Body of pancreas (tissue), 4 donors: Measurements from ENCODE around the gene ZNF586. TPM values are rescaled to one million over a fixed set of nuclear protein-coding genes. Genes with fewer than 3 reads are reported as not detected.

ENCODE experiments used
- ATAC-seq: fragments of 150-250 bp; one replicate; pipeline ENCODE4 v1.9.1; 2016
- DNase-seq, 4 donors: peaks; one replicate each; pipeline ENCODE4 v3.0.0-alpha.2; 2019
- H3K27ac ChIP-seq, 4 donors: fragments of 200-600 bp; sonication (generic); 1 replicate in 3 of 4; 2 replicates in 1 of 4; pipeline versions ENCODE4 v1.5.1 to v1.6.1; 2016 to 2019; ENCODE audit warnings: mild to moderate bottlenecking in 1 of 4, mixed read lengths in 1 of 4, moderate library complexity in 1 of 4
- H3K27me3 ChIP-seq, 2 donors: fragments of 200-600 bp; sonication (generic); one replicate each; pipeline ENCODE4 v1.6.0; 2016; ENCODE audit warnings: mild to moderate bottlenecking in 1 of 2
- H3K36me3 ChIP-seq, 2 donors: fragments of 200-600 bp; sonication (generic); replicated peaks in 1 of 2; 2 replicates each; pipeline ENCODE4 v1.5.1; 2016; ENCODE audit warnings: low read depth in 2 of 2; ENCODE audit not compliant: insufficient read depth in 1 of 2
- H3K4me1 ChIP-seq: fragments of 200-600 bp; sonication (generic); one replicate; pipeline ENCODE4 v1.6.0; 2016
- H3K4me3 ChIP-seq, 2 donors: fragments of 200-600 bp; sonication (generic); 1 replicate in 1 of 2; 2 replicates in 1 of 2; pipeline ENCODE4 v1.5.1; 2016 to 2019
- H3K9me3 ChIP-seq, 3 donors: fragments of 200-600 bp; sonication (generic); 1 replicate in 2 of 3; 2 replicates in 1 of 3; pipeline ENCODE4 v1.5.1; 2016
- CTCF ChIP-seq, 7 experiments: fragments of 450-650 bp in 4 of 7; fragments of 200-600 bp in 3 of 7; sonication (generic) in 3 of 7; IDR thresholded peaks; one replicate each; pipeline ENCODE4 v1.5.1; 2016 to 2019; ENCODE audit warnings: antibody characterized with exemption in 7 of 7
- POLR2A ChIP-seq, 3 donors: fragments of 450-650 bp; IDR thresholded peaks; one replicate each; pipeline ENCODE4 v1.6.1; 2016; ENCODE audit warnings: antibody characterized with exemption in 3 of 3, mild to moderate bottlenecking in 2 of 3
- WGBS, 2 donors: methylation state at CpG; one replicate each; pipeline ENCODE4 v1.1.5; 2017; 5-methylcytosine and 5-hydroxymethylcytosine counted together
- intact Hi-C: fragments of 100-400 bp; cut with DNase I; formaldehyde crosslinking; loops from one replicate; pipeline ENCODE4 v1.15.1; 2023
- total RNA-seq, 2 donors: library from RNA; depleted of rRNA; stranded (reverse); fragments of >200 nt; gene quantifications; one replicate each; pipeline ENCODE4 v1.1.0, GENCODE V29; 2016

The ZNF586 gene
- total RNA-seq, 2 donors from 2014 or later = 4.2 to 33.6 TPM

DNA sequence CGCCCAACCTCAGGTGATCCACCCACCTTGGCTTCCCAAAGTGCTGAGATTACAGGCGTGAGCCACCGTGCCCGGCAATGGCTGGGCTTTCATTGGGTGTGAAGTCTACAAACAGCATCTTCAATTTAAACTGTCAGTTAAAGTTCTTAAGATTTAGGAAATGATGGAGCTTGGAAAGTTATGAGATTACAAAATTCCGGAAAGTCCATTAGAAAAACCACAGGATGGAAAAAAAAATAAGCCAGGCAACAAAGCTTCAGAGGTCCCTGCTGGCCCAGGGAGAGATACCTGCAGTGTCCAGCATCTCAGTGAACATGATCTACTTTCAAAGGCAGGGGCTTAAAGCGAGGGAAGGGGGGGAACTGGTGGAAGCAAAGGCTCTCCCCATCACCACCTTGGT is 56.0 kb downstream of the ZNF586 start:
- H3K27ac ChIP-seq = no peak overlapping the region
- H3K9me3 ChIP-seq = no peaks in the 10 kb centered on the region
- no peak for TF ChIP-seq POLR2A (IDR thresholded peaks at IDR 0.05)
- TF ChIP-seq CTCF (IDR thresholded peaks at IDR 0.05) = no peak
- H3K4me3 ChIP-seq = no peak overlapping the region
- H3K4me1 ChIP-seq = peaks cover 52% of the 10 kb centered on the region
- no peaks in the 10 kb centered on the region for H3K27me3 ChIP-seq
- DNase-seq = no peak
- H3K36me3 ChIP-seq = no peaks in the 10 kb centered on the region
- intact Hi-C loops = no loop called here
- 91 to 96% methylated on average over 6 of the region's 6 CpGs for WGBS, 2 donors
- ATAC-seq = no peak

DNA sequence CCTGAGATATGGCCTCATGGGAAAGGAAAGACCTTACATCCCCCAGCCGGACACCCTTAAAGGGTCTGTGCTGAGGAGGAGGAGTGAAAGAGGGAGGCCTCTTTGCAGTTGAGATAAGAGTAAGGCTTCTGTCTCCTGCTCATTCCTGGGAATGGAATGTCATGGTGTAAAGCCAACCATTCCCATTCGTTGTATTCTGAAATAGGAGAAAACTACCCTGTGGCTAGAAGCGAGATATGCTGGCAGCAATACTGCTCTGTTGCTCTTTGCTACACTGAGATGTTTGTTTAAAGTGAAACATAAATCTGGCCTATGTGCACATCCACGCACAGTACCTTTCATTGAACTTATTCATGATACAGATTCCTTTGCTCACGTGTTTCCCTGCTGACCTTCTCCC is 59.8 kb downstream of the ZNF586 start:
- 42 to 53% methylated on average over 5 of the region's 5 CpGs for WGBS, 2 donors
- H3K27me3 ChIP-seq = no peaks in the 10 kb centered on the region
- H3K27ac ChIP-seq = peak overlapping the region in 1 of 4 donors; percentile 47
- no peaks in the 10 kb centered on the region for H3K36me3 ChIP-seq
- no peaks in the 10 kb centered on the region for H3K9me3 ChIP-seq
- DNase-seq (no peak), ATAC-seq (no peak)
- peaks cover 26% of the 10 kb centered on the region for H3K4me1 ChIP-seq
- intact Hi-C loops = no loop called here
- TF ChIP-seq POLR2A (IDR thresholded peaks at IDR 0.05) (no peak), CTCF (IDR thresholded peaks at IDR 0.05) (no peak)
- no peak overlapping the region for H3K4me3 ChIP-seq

- intact Hi-C loops = no loop called here
- Histone ChIP-seq H3K36me3 (no peaks in the 10 kb centered on the region), H3K27me3 (no peaks in the 10 kb centered on the region), H3K4me1 (peaks cover 20% of the 10 kb centered on the region), H3K27ac (peak within 1 kb of the TSS in 3 of 4 donors; percentile 39 to 50 (median 47)), H3K4me3 (no peak within 1 kb of the TSS), H3K9me3 (no peaks in the 10 kb centered on the region)
- ATAC-seq (peak; percentile 86), DNase-seq (peak; percentile 58 to 64 (median 58))
- TF ChIP-seq CTCF (IDR thresholded peaks at IDR 0.05) (peak in 4 of 7 experiments; percentile 13 to 35 (median 24)), POLR2A (IDR thresholded peaks at IDR 0.05) (peak in 2 of 3 donors; percentile 13 to 33)
- WGBS, 2 donors = 42 to 51% methylated on average over 20 to 22 of the region's 22 CpGs
Observed at GRCh38 chr19:57830071-57830602, 60.7 kb downstream of the ZNF586 start, which contains the start of gene ZNF587B. ZNF587B (plus strand) TSS chr19:57830299; CDS start chr19:57830529, 230 bp downstream.

Other genes with a start within 250 kb of the ZNF586 start
- gene ZNF549, start 242.3 kb upstream of the ZNF586 start, total RNA-seq = 1 to 10 TPM in 1 of 2 donors, under 1 TPM in 1; 0.66 to 2.3 TPM
- 1 to 10 TPM; 4.9 to 5.7 TPM for gene ZNF550, start 209.8 kb upstream of the ZNF586 start, total RNA-seq
- gene ZNF416, start 190.8 kb upstream of the ZNF586 start, total RNA-seq = 1 to 10 TPM in 1 of 2 donors, under 1 TPM in 1; 0.66 to 2.1 TPM
- 1 to 10 TPM in 1 of 2 donors, under 1 TPM in 1; 0.78 to 3.3 TPM for gene ZIK1, start 185.5 kb upstream of the ZNF586 start, total RNA-seq
- gene ZNF530, start 169.8 kb upstream of the ZNF586 start, total RNA-seq = 1 to 10 TPM in 1 of 2 donors, under 1 TPM in 1; 0.78 to 2.6 TPM
- gene ZNF134, start 155.4 kb upstream of the ZNF586 start, total RNA-seq = 10 to 100 TPM in 1 of 2 donors, 1 to 10 TPM in 1; 6.6 to 10.9 TPM
- 1 to 10 TPM; 3.6 to 9.9 TPM for gene ZNF211, start 136.5 kb upstream of the ZNF586 start, total RNA-seq
- gene ZSCAN4, start 100.7 kb upstream of the ZNF586 start, total RNA-seq = not detected
- gene ZNF551, start 87.7 kb upstream of the ZNF586 start, total RNA-seq = 1 to 10 TPM; 2.3 to 2.9 TPM
- 1 to 10 TPM; 2.1 to 2.6 TPM for gene ZNF154, start 60.5 kb upstream of the ZNF586 start, total RNA-seq
- gene ZNF671, start 42.1 kb upstream of the ZNF586 start, total RNA-seq = 1 to 10 TPM; 2.1 to 3.3 TPM
- 1 to 10 TPM; 4.3 to 8.8 TPM for gene ZNF776, start 22.9 kb upstream of the ZNF586 start, total RNA-seq
- gene ZNF552, start 45.2 kb downstream of the ZNF586 start, total RNA-seq = 10 to 100 TPM in 1 of 2 donors, 1 to 10 TPM in 1; 9.6 to 71.5 TPM
- gene ZNF587B, start 60.6 kb downstream of the ZNF586 start, total RNA-seq = 10 to 100 TPM; 18.7 to 36.6 TPM
- gene ZNF587, start 80.2 kb downstream of the ZNF586 start, total RNA-seq = 10 to 100 TPM; 13.7 to 20.1 TPM
- 10 to 100 TPM in 1 of 2 donors, 1 to 10 TPM in 1; 6.5 to 30.7 TPM for gene ZNF814, start 119.4 kb downstream of the ZNF586 start, total RNA-seq
- gene ZNF417, start 146.9 kb downstream of the ZNF586 start, total RNA-seq = 1 to 10 TPM; 7.3 to 7.6 TPM
- 10 to 100 TPM in 1 of 2 donors, 1 to 10 TPM in 1; 2.6 to 15.3 TPM for gene ZNF418, start 165.7 kb downstream of the ZNF586 start, total RNA-seq
- gene ZNF256, start 178.0 kb downstream of the ZNF586 start, total RNA-seq = 1 to 10 TPM; 3.6 to 6.9 TPM
- 1 to 10 TPM in 1 of 2 donors, not detected in 1; 1.3 TPM for gene C19orf18, start 204.9 kb downstream of the ZNF586 start, total RNA-seq
- gene ZNF606, start 233.1 kb downstream of the ZNF586 start, total RNA-seq = 10 to 100 TPM; 11.7 to 21.4 TPM